Neural crest cell (in vitro differentiated cells): Measurements from ENCODE around the gene TMEM203. TPM values are rescaled to one million over a fixed set of nuclear protein-coding genes. Genes with fewer than 3 reads are reported as not detected.

ENCODE experiments used
- DNase-seq: peaks from one replicate; pipeline ENCODE4 v3.0.0; 2021; ENCODE audit warnings: low read depth, mixed read lengths, low spot score
- H3K27ac Mint-ChIP-seq: one replicate; pipeline ENCODE4 v1.8.0; 2021; ENCODE audit warnings: mild to moderate bottlenecking, mixed read lengths; ENCODE audit not compliant: unreplicated experiment
- H3K27me3 Mint-ChIP-seq: 2 replicates; pipeline ENCODE4 v1.8.0; 2021; ENCODE audit warnings: low read depth, mild to moderate bottlenecking, mixed read lengths
- H3K36me3 Mint-ChIP-seq: 2 replicates; pipeline ENCODE4 v1.8.0; 2021; ENCODE audit warnings: low read depth, mild to moderate bottlenecking, mixed read lengths
- H3K4me1 Mint-ChIP-seq: 2 replicates; pipeline ENCODE4 v1.8.0; 2021; ENCODE audit warnings: mixed read lengths
- H3K4me3 Mint-ChIP-seq: one replicate; pipeline ENCODE4 v1.8.0; 2021; ENCODE audit warnings: mild to moderate bottlenecking, mixed read lengths
- H3K9me3 Mint-ChIP-seq: 2 replicates; pipeline ENCODE4 v1.8.0; 2021; ENCODE audit warnings: mixed read lengths
- total RNA-seq: library from RNA; stranded (reverse); gene quantifications from 2 replicates; pipeline ENCODE4 v1.2.1, GENCODE V29; 2021
- TF ChIP-seq, protein P1 (sequence below): fragments of 200-600 bp; sonication (generic); conservative IDR thresholded peaks from 2 replicates; pipeline ENCODE4 v1.5.0; 2021; ENCODE audit warnings: antibody characterized with exemption, mild to moderate bottlenecking

Gene TMEM203
- total RNA-seq, 1 donor from 2014 or later = 49.7 TPM

- Mint-ChIP-seq H3K4me3 (peak overlapping the region; percentile 27), H3K27ac (no peak overlapping the region), H3K36me3 (no peaks in the 10 kb centered on the region), H3K9me3 (no peaks in the 10 kb centered on the region), H3K27me3 (no peaks in the 10 kb centered on the region), H3K4me1 (peaks cover 21% of the 10 kb centered on the region)
- TF ChIP-seq, protein P1, sequence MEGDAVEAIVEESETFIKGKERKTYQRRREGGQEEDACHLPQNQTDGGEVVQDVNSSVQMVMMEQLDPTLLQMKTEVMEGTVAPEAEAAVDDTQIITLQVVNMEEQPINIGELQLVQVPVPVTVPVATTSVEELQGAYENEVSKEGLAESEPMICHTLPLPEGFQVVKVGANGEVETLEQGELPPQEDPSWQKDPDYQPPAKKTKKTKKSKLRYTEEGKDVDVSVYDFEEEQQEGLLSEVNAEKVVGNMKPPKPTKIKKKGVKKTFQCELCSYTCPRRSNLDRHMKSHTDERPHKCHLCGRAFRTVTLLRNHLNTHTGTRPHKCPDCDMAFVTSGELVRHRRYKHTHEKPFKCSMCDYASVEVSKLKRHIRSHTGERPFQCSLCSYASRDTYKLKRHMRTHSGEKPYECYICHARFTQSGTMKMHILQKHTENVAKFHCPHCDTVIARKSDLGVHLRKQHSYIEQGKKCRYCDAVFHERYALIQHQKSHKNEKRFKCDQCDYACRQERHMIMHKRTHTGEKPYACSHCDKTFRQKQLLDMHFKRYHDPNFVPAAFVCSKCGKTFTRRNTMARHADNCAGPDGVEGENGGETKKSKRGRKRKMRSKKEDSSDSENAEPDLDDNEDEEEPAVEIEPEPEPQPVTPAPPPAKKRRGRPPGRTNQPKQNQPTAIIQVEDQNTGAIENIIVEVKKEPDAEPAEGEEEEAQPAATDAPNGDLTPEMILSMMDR = no peak
- DNase-seq = no peak
Observed at GRCh38 chr9:137184881-137185660, 20.4 kb downstream of the TMEM203 start.

GRCh38 chr9:137183980-137184595, 21.4 kb downstream of the TMEM203 start:
- DNase-seq = no peak
- no peaks in the 10 kb centered on the region for H3K36me3 Mint-ChIP-seq
- TF ChIP-seq, protein P1 = no peak
- no peaks in the 10 kb centered on the region for H3K9me3 Mint-ChIP-seq
- H3K27ac Mint-ChIP-seq = no peak overlapping the region
- no peaks in the 10 kb centered on the region for H3K27me3 Mint-ChIP-seq
- H3K4me1 Mint-ChIP-seq = peaks cover 15% of the 10 kb centered on the region
- peak overlapping the region; percentile 34 for H3K4me3 Mint-ChIP-seq

DNA sequence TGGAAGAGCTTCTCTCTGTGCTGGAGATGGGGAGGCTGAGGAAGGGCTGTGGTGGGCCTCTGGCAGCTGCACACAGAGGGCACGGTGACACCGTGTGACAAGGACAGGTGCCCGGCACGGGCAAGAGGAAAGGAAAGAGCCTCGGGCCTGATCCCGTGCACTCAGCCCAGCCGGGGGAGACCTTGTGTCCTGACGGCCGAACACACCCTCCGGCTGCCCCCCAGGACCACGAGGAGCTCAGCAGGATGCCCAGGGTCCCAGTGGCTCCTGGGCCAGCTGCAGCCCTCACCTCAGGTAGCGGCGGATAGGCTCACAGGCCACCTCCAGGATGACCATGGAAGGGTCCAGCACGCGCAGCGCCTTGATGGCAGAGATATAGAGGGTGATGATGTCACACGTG, 22.6 kb downstream of the TMEM203 start:
- no peak overlapping the region for H3K27ac Mint-ChIP-seq
- TF ChIP-seq, protein P1 = no peak
- no peaks in the 10 kb centered on the region for H3K27me3 Mint-ChIP-seq
- H3K4me3 Mint-ChIP-seq = peak overlapping the region; percentile 34
- no peaks in the 10 kb centered on the region for H3K9me3 Mint-ChIP-seq
- H3K4me1 Mint-ChIP-seq = peaks cover 12% of the 10 kb centered on the region
- H3K36me3 Mint-ChIP-seq = no peaks in the 10 kb centered on the region
- no peak for DNase-seq

- H3K36me3 Mint-ChIP-seq = peaks cover 2% of the 10 kb centered on the region
- peaks cover 2% of the 10 kb centered on the region for H3K4me1 Mint-ChIP-seq
- DNase-seq = no peak
Observed at GRCh38 chr9:137181680-137182079, 23.8 kb downstream of the TMEM203 start.

DNA sequence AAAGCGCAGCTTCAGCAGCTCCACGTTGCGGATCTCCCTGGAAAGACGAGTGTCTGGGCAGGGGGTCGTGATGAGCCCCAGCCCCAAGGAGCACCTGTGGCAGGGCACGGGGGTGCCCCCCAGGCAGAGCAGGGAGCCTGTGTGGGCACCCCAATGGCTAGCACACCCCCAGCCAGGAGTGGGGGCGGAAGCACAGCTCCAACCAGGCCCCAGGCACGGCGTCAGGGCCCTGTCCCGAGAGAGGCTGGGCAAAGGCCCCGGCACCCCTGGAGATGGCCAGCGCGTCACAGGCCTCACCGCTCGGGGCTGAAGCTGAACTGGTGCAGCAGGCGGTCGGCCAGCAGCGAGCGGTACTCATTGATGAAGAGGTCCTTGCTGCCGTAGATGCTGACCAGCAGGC, 25.0 kb downstream of the TMEM203 start:
- Mint-ChIP-seq H3K27ac (no peak overlapping the region), H3K9me3 (no peaks in the 10 kb centered on the region), H3K27me3 (peaks cover 15% of the 10 kb centered on the region), H3K4me3 (no peak overlapping the region), H3K4me1 (no peaks in the 10 kb centered on the region), H3K36me3 (peaks cover 2% of the 10 kb centered on the region)
- TF ChIP-seq, protein P1 = no peak
- no peak for DNase-seq

More at GRCh38 chr9:137181680-137182079, 23.8 kb downstream of the TMEM203 start:
- no peak overlapping the region for H3K27ac Mint-ChIP-seq
- H3K4me3 Mint-ChIP-seq = peak overlapping the region; percentile 58
- TF ChIP-seq, protein P1 = no peak
- peaks cover 5% of the 10 kb centered on the region for H3K27me3 Mint-ChIP-seq
- H3K9me3 Mint-ChIP-seq = no peaks in the 10 kb centered on the region
